B cell (primary cell): ENCODE results near the gene MIP.
"Not testable (repeated sequence)": the region's sequence is repeated elsewhere in the genome, so short reads cannot be mapped to it uniquely, and the experiment has no call there.

ENCODE experiments used
- EZH2 ChIP-seq: IDR thresholded peaks from 2 replicates; pipeline ENCODE4 v1.6.1; 2012; ENCODE audit warnings: borderline replicate concordance, low read depth, mild to moderate bottlenecking, moderate library complexity, low read length; ENCODE audit not compliant: insufficient read depth, poor library complexity, severe bottlenecking
- TF ChIP-seq, protein P1 (sequence below): fragments of 200-600 bp; IDR thresholded peaks from one replicate; pipeline ENCODE4 v1.8.0; 2022; ENCODE audit warnings: antibody characterized with exemption, mild to moderate bottlenecking

- not testable (repeated sequence) for TF ChIP-seq EZH2
- TF ChIP-seq, protein P1, sequence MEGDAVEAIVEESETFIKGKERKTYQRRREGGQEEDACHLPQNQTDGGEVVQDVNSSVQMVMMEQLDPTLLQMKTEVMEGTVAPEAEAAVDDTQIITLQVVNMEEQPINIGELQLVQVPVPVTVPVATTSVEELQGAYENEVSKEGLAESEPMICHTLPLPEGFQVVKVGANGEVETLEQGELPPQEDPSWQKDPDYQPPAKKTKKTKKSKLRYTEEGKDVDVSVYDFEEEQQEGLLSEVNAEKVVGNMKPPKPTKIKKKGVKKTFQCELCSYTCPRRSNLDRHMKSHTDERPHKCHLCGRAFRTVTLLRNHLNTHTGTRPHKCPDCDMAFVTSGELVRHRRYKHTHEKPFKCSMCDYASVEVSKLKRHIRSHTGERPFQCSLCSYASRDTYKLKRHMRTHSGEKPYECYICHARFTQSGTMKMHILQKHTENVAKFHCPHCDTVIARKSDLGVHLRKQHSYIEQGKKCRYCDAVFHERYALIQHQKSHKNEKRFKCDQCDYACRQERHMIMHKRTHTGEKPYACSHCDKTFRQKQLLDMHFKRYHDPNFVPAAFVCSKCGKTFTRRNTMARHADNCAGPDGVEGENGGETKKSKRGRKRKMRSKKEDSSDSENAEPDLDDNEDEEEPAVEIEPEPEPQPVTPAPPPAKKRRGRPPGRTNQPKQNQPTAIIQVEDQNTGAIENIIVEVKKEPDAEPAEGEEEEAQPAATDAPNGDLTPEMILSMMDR: not testable (repeated sequence)
These were observed 52.8 kb downstream of the MIP start for GRCh38 chr12:56401612-56402011.
